Left lung (tissue), 10 donors: ENCODE measurements around the gene DIS3. TPM values are rescaled to one million over a fixed set of nuclear protein-coding genes. Genes with fewer than 3 reads are reported as not detected.
A peak's percentile ranks its signal among the peaks of the same experiment; 100 is the strongest.
"Not testable (repeated sequence)": the region's sequence is repeated elsewhere in the genome, so short reads cannot be mapped to it uniquely, and the experiment has no call there.

ENCODE experiments used
- ATAC-seq: fragments of 200-7000 bp; cut with Tn5 transposase; one replicate; pipeline ENCODE4 v1.9.1; 2020; ENCODE audit warnings: moderate library complexity
- DNase-seq, 4 donors: peaks; one replicate each; pipeline ENCODE4 v3.0.0-alpha.2; 2013 to 2020
- H3K27ac ChIP-seq, 2 donors: fragments of 200-600 bp; sonication (generic) in 1 of 2; one replicate each; pipeline versions ENCODE4 v1.5.0 to v1.8.0; 2020 to 2021
- H3K27me3 ChIP-seq, 2 donors: fragments of 200-600 bp; sonication (generic) in 1 of 2; one replicate each; pipeline versions ENCODE4 v1.5.0 to v1.8.0; 2020 to 2021
- H3K36me3 ChIP-seq, 2 donors: fragments of 200-600 bp; sonication (generic) in 1 of 2; one replicate each; pipeline versions ENCODE4 v1.5.0 to v1.8.0; 2020 to 2021
- H3K4me1 ChIP-seq, 2 donors: fragments of 200-600 bp; one replicate each; pipeline ENCODE4 v1.8.0; 2021
- H3K4me3 ChIP-seq, 2 donors: fragments of 200-600 bp; sonication (generic) in 1 of 2; one replicate each; pipeline versions ENCODE4 v1.5.0 to v1.8.0; 2020 to 2021; ENCODE audit warnings: mild to moderate bottlenecking in 1 of 2
- H3K9me3 ChIP-seq, 2 donors: fragments of 200-600 bp; sonication (generic) in 1 of 2; one replicate each; pipeline versions ENCODE4 v1.5.0 to v1.8.0; 2020 to 2021
- intact Hi-C, 2 donors: fragments of 100-400 bp; cut with DNase I; formaldehyde crosslinking; loops; one replicate each; pipeline versions ENCODE4 v1.11.2 to v1.14.2; 2022
- polyA plus RNA-seq, 6 donors: library from polyadenylated mRNA; unstranded; fragments of 120-200 nt; gene quantifications; one replicate each; pipeline ENCODE4 v1.2.1, GENCODE V29; 2013; ENCODE audit not compliant: insufficient read length in 6 of 6
- total RNA-seq, 2 donors: library from RNA; stranded (reverse); fragmentation: NEBNext Ultra II Directional; extraction: Animal tissue kit (Norgen Biotek cat#: 25700); gene quantifications; one replicate each; pipeline ENCODE4 v1.2.1, GENCODE V29; 2021
- TF ChIP-seq, protein P1 (sequence below), 2 donors: fragments of 200-600 bp; sonication (generic) in 1 of 2; IDR thresholded peaks; one replicate each; pipeline versions ENCODE4 v1.5.0 to v1.8.0; 2021; ENCODE audit warnings: antibody characterized with exemption in 2 of 2
- donor health status: DM: no; HTN: yes; CAD: no.
- donor health status: DM: no; HTN: no; CAD: no.

DIS3 gene
- total and polyA plus RNA-seq, 8 donors: 25.3 to 39.8 (median 34.7) TPM

DNA sequence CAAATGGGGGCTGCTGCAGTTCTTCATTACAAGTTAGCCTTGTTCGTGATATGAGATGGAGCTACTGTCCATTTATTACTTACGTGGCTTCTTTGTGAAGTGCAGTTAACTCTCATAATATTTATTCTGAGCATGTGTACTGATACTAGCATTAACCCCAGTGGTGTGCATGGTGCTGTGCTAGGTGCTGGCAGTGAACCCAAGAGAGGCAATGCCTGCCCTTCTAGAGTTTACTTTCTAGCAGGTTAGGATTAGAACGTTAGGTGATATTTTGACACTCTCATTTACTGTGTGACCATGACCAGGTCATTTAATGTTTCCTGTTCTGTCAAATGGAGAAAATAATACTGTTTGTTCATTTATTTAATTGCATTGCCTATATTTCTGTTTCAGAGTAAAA is 17.1 kb upstream of the DIS3 start:
- no peaks in the 10 kb centered on the region for H3K4me1 ChIP-seq
- DNase-seq (no peak), ATAC-seq (no peak)
- intact Hi-C loops: no loop called here
- no peak overlapping the region for H3K4me3 ChIP-seq
- H3K36me3 ChIP-seq: peaks cover 3 to 49% of the 10 kb centered on the region in 2 donors
- TF ChIP-seq, protein P1, sequence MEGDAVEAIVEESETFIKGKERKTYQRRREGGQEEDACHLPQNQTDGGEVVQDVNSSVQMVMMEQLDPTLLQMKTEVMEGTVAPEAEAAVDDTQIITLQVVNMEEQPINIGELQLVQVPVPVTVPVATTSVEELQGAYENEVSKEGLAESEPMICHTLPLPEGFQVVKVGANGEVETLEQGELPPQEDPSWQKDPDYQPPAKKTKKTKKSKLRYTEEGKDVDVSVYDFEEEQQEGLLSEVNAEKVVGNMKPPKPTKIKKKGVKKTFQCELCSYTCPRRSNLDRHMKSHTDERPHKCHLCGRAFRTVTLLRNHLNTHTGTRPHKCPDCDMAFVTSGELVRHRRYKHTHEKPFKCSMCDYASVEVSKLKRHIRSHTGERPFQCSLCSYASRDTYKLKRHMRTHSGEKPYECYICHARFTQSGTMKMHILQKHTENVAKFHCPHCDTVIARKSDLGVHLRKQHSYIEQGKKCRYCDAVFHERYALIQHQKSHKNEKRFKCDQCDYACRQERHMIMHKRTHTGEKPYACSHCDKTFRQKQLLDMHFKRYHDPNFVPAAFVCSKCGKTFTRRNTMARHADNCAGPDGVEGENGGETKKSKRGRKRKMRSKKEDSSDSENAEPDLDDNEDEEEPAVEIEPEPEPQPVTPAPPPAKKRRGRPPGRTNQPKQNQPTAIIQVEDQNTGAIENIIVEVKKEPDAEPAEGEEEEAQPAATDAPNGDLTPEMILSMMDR (IDR thresholded peaks at IDR 0.05): no peak
- H3K27me3 ChIP-seq: no peaks in the 10 kb centered on the region
- no peak overlapping the region for H3K27ac ChIP-seq
- H3K9me3 ChIP-seq: no peaks in the 10 kb centered on the region

DNA sequence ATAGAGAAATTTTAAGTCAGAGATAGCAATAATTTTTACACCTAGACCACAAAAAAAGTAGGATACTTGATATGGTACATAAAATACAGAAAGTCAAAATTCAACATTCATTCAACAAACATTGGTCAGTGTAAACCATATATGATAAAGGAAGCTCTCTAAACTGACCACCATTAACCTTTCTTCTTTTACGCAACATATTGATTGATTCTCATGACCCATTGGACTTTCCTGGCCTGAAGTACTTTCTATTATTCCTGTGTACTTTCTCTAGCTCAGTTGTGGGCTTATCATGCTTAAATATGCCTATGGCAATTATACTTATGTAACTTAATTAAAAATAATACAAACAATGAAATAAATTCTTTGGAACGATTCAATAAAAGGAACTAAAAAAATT is 10.9 kb upstream of the DIS3 start:
- DNase-seq: no peak
- TF ChIP-seq, protein P1 (IDR thresholded peaks at IDR 0.05): no peak
- ATAC-seq: no peak
- no peaks in the 10 kb centered on the region for H3K9me3 ChIP-seq
- H3K36me3 ChIP-seq: peaks cover 3 to 53% of the 10 kb centered on the region in 2 donors
- H3K4me3 ChIP-seq: no peak overlapping the region
- peaks cover 5 to 7% of the 10 kb centered on the region in 2 donors for H3K4me1 ChIP-seq
- no peaks in the 10 kb centered on the region for H3K27me3 ChIP-seq
- intact Hi-C loops: no loop called here
- H3K27ac ChIP-seq: peak overlapping the region in 1 of 2 donors; percentile 2

DNA sequence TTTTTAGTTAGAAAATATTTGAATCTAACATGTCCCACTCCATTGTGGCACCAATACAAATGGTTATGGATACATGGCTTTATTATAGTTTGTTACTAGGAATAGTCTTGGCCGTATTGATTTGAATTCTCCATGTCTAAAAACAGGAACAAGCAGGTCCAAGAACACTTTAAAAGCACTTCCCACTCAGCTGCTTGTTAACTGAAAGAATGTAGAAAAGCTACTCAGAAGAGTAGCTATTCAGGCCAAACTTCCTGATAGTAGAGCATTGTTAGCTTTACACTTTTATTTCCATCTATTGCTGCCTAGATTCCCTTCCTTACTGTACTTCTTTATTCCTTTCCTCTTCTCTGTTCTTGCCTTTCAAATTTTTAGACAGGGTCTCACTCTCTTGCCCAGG is 7.1 kb upstream of the DIS3 start:
- H3K27ac ChIP-seq: peak overlapping the region; percentile 28 to 46
- intact Hi-C loops: no loop called here
- TF ChIP-seq, protein P1 (IDR thresholded peaks at IDR 0.05): no peak
- H3K4me1 ChIP-seq: peaks cover 5 to 29% of the 10 kb centered on the region in 2 donors
- H3K36me3 ChIP-seq: peaks cover 0 to 39% of the 10 kb centered on the region in 2 donors
- no peaks in the 10 kb centered on the region for H3K27me3 ChIP-seq
- H3K4me3 ChIP-seq: no peak overlapping the region
- DNase-seq (no peak), ATAC-seq (peak; percentile 82)
- H3K9me3 ChIP-seq: no peaks in the 10 kb centered on the region

DNA sequence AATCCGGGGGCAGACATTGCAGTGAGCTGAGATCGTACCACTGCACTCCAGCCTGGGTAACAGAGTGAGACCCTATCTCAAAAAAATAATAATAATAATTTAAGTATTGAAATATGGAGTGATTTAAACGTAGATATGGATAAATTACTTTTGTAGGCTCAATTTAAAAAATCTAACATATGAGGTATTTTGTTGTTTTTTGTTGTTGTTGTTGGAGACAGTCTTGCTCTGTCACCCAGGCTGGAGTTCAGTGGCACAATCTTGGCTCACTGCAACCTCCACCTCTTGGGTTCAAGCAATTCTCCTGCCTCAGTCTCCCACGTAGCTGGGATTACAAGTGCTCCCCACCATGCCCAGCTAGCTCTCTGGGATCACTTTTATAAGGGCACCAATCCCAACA is 3.0 kb upstream of the DIS3 start:
- intact Hi-C loops, H3K9me3 ChIP-seq: not testable (repeated sequence)
- H3K4me1 ChIP-seq: peaks cover 26 to 53% of the 10 kb centered on the region in 2 donors

DNA sequence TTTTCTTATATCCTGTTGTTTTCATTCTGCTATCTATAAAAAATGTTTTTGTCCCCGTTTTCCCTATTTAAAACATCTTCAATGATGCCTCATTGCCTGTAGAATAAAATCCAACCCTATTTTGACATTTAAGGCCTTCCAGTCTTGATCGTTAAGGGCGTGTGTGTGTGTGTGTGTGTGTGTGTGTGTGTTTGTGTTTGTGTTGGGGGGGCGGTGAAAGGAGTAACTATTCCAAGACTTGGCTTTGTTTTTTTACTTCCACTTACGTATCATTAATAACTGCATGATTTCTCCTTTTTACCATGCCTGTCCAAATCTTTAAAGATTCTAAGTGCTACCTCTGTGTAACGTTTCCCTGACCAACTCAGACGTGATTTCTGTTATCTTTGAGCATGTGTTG is 1.0 kb upstream of the DIS3 start:
- ATAC-seq (no peak), DNase-seq (no peak)
- H3K36me3 ChIP-seq: peaks cover 0 to 16% of the 10 kb centered on the region in 2 donors
- no peaks in the 10 kb centered on the region for H3K9me3 ChIP-seq
- peak overlapping the region; percentile 94 to 98 for H3K4me3 ChIP-seq
- H3K27ac ChIP-seq: peak overlapping the region in 1 of 2 donors; percentile 93
- H3K27me3 ChIP-seq: no peaks in the 10 kb centered on the region
- TF ChIP-seq, protein P1 (IDR thresholded peaks at IDR 0.05): no peak
- intact Hi-C loops: no loop called here
- H3K4me1 ChIP-seq: peaks cover 26 to 62% of the 10 kb centered on the region in 2 donors

More for the DNA sequence above, 3.0 kb upstream of the DIS3 start:
- not testable (repeated sequence) for H3K4me3 ChIP-seq, H3K36me3 ChIP-seq, H3K27me3 ChIP-seq, DNase-seq, ATAC-seq, H3K27ac ChIP-seq

DNA sequence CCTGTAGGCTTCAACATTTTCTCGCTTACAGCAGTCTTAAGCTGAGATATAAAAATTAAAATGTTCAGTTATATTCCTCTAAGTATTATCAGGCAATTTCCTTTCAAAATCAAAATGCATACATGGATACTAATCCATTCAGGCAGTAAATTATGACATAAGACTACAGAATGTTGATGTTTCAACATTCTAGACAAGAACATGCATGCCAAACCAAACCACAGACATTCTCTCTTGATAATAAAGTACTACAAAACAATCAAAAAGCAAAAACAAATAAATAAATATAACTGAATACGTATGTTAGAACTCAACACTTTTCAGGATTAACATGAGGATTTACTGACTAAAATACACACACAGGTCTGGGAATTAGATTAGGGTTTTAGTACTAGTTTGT is 7.7 kb downstream of the DIS3 start:
- no peak for DNase-seq
- H3K27ac ChIP-seq: no peak overlapping the region
- intact Hi-C loops: no loop called here
- ATAC-seq: no peak
- peaks cover 2 to 10% of the 10 kb centered on the region in 2 donors for H3K4me1 ChIP-seq
- no peak overlapping the region for H3K4me3 ChIP-seq
- peaks cover 0 to 94% of the 10 kb centered on the region in 2 donors for H3K36me3 ChIP-seq
- H3K27me3 ChIP-seq: no peaks in the 10 kb centered on the region
- no peaks in the 10 kb centered on the region for H3K9me3 ChIP-seq
- TF ChIP-seq, protein P1 (IDR thresholded peaks at IDR 0.05): no peak
